Lower leg skin (tissue), 4 donors: ENCODE measurements around the gene EHMT1. TPM values are rescaled to one million over a fixed set of nuclear protein-coding genes. Genes with fewer than 3 reads are reported as not detected.
"Not testable (repeated sequence)": the region's sequence is repeated elsewhere in the genome, so short reads cannot be mapped to it uniquely, and the experiment has no call there.

Experiments
- DNase-seq, 2 donors: peaks; one replicate each; pipeline ENCODE4 v3.0.0-alpha.2; 2019; ENCODE audit warnings: low spot score in 2 of 2
- H3K4me3 ChIP-seq: fragments of 200-600 bp; sonication (generic); 2 replicates; pipeline ENCODE4 v1.5.1; 2017; ENCODE audit warnings: mild to moderate bottlenecking, low read depth; ENCODE audit not compliant: poor library complexity, severe bottlenecking
- POLR2A ChIP-seq, 2 donors: fragments of 450-650 bp; IDR thresholded peaks; one replicate each; pipeline ENCODE4 v1.6.1; 2016 to 2017; ENCODE audit warnings: antibody characterized with exemption in 2 of 2, mild to moderate bottlenecking in 1 of 2, moderate library complexity in 1 of 2
- WGBS, 2 donors: methylation state at CpG; one replicate each; pipeline ENCODE4 v1.1.5; 2018; 5-methylcytosine and 5-hydroxymethylcytosine counted together
- intact Hi-C: fragments of 100-400 bp; cut with DNase I; formaldehyde crosslinking; loops from one replicate; pipeline ENCODE4 v1.15.0; 2023; ENCODE audit warnings: low total_unique reads
- microRNA counts, 2 donors: library from miRNA; unstranded; fragments of <30 nt; microRNA quantifications; one replicate each; lab custom pipeline; 2016
- microRNA-seq, 2 donors: library from miRNA; unstranded; fragments of <30 nt; microRNA quantifications; one replicate each; pipeline ENCODE4, GENCODE V29; 2016; ENCODE audit warnings: borderline replicate concordance in 2 of 2, borderline number of aligned reads in 1 of 2
- total RNA-seq, 4 donors: library from RNA; depleted of rRNA; stranded (reverse); fragments of >200 nt; gene quantifications; one replicate each; pipeline ENCODE4 v1.1.0, GENCODE V29; 2016
- TF ChIP-seq, protein P1 (sequence below), 3 donors: fragments of 450-650 bp; IDR thresholded peaks; one replicate each; pipeline ENCODE4 v1.5.1; 2016; ENCODE audit warnings: antibody characterized with exemption in 3 of 3, mild to moderate bottlenecking in 3 of 3, moderate library complexity in 2 of 3

The EHMT1 gene
- total RNA-seq, 4 donors from 2014 or later, result 64.2 to 128 (median 73.2) TPM

- no peak for TF ChIP-seq POLR2A (IDR thresholded peaks at IDR 0.05)
- TF ChIP-seq, protein P1, sequence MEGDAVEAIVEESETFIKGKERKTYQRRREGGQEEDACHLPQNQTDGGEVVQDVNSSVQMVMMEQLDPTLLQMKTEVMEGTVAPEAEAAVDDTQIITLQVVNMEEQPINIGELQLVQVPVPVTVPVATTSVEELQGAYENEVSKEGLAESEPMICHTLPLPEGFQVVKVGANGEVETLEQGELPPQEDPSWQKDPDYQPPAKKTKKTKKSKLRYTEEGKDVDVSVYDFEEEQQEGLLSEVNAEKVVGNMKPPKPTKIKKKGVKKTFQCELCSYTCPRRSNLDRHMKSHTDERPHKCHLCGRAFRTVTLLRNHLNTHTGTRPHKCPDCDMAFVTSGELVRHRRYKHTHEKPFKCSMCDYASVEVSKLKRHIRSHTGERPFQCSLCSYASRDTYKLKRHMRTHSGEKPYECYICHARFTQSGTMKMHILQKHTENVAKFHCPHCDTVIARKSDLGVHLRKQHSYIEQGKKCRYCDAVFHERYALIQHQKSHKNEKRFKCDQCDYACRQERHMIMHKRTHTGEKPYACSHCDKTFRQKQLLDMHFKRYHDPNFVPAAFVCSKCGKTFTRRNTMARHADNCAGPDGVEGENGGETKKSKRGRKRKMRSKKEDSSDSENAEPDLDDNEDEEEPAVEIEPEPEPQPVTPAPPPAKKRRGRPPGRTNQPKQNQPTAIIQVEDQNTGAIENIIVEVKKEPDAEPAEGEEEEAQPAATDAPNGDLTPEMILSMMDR (IDR thresholded peaks at IDR 0.05), result no peak
- intact Hi-C loops, result no loop called here
- no peak overlapping the region for H3K4me3 ChIP-seq
- WGBS, 2 donors, result 74 to 79% methylated on average over 9 to 10 of the region's 10 CpGs
- DNase-seq, result peak in 1 of 2 donors; percentile 67
Measured at GRCh38 chr9:137880976-137881530, 262.2 kb downstream of the EHMT1 start.

DNA sequence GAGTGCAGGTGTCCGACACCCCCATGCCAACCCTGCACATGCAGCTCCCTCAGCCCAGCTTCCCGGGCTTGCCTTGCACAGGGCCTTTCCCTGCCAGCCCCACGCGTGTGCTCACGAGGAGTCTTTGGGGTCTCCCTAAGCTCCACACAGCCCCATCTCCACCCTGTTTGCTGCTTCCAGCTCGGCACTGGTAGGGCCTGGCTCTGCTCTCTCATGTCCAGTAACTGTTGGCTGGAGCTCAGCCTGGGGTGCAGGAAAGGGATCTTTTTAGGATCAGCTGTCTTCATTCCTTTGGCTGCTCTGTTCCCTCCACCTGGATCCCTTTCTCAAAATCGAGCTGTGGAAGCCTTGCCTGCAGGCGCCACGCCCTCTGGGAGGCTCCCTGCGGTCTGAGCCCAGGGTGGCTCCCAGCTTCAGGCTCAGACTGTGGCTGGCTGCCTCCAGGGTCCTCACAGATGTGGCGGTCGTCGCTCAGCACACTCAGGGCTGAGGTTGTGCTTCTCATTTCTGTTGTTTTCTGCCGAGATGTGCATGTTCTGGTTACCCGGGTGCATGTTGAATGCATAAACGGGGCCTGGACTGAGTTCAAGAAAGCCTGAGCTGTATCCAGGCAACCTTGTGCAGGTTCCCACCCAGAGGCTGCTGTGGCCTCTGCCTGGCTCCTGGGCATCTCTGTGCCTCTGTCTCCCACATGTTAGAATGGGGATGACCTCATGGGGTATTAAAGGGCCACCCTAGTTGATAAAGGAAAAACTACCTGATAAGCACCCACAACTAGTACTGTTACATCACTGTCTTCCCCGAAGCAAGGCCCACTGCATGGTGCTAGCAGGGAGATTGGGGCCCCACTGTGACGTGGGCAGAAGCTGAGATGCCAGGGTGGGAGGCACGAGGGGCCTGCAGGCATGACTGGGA, 263.0 kb downstream of the EHMT1 start:
- intact Hi-C loops, result no loop called here
- TF ChIP-seq, protein P1 (IDR thresholded peaks at IDR 0.05), result no peak
- no peak for TF ChIP-seq POLR2A (IDR thresholded peaks at IDR 0.05)
- peak in 1 of 2 donors; percentile 70 for DNase-seq
- no peak overlapping the region for H3K4me3 ChIP-seq
- WGBS, 2 donors, result 48 to 53% methylated on average over 19 of the region's 19 CpGs

DNA sequence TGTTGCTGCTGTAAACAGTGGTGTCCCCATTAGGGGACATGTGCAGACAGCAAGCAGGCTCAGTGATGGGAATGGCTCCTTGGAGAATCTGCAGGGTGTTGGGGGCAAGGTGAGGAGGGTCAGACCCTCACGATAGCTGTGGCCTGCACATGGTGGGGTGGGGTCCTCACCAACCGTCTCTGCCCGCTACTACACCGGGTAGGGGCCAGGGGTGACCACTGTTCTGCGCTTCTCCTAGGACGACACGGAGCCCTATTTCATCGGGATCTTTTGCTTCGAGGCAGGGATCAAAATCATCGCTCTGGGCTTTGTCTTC, 263.7 kb downstream of the EHMT1 start:
- intact Hi-C loops, result no loop called here
- DNase-seq, result no peak
- TF ChIP-seq, protein P1 (IDR thresholded peaks at IDR 0.05), result no peak
- TF ChIP-seq POLR2A (IDR thresholded peaks at IDR 0.05), result no peak
- no peak overlapping the region for H3K4me3 ChIP-seq
- 78 to 82% methylated on average over 10 of the region's 10 CpGs for WGBS, 2 donors

DNA sequence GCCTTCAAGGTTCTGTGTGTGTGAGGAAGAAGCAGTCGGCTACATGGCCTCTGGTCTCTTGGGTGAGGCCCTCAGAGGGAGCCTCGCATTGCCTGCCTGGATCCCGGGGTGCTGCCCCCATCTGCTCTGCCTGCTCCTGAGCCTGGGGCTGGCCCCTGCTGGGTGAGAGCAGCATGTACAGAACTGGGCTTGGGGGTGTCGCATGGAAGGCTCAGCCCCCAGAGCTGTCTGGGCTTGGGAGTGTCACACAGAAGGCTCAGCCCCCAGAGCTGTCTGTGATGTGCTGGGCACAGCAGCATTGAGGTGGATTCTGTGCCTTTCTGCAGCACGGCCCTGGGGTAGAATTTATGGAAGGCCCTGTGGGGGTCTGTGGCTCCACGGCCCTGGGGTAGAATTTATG, 265.2 kb downstream of the EHMT1 start:
- intact Hi-C loops, H3K4me3 ChIP-seq: not testable (repeated sequence)
- WGBS, 2 donors, result 100% methylated on average over 1 of the region's 6 CpGs; no CpG with 5 or more reads in 1 of the 2 donors
- DNase-seq, result peak in 1 of 2 donors; percentile 45

DNA sequence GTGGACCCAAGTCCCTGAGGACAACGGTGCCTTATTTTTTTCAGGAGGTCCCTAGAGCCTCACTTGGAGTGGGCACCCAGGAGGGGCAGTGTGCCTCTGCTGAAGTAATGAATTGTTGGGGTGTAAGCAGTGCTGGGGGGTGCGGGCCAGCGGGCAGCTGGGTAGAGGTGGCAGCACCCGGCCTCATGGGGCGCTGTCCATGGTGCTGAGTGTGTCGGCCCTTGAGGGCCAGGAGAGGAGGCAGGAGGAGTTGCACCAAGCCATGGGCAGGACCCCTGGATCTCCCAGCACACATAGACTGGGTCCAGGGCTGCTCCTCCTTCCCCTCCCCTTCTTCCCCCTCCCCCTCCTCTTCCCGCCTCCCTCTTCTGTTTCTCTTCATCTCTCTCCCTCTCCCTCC, 265.7 kb downstream of the EHMT1 start:
- peak in 1 of 2 donors; percentile 64 for DNase-seq
- H3K4me3 ChIP-seq, intact Hi-C loops: not testable (repeated sequence)
- WGBS, 2 donors, result 18 to 26% methylated on average over 4 to 6 of the region's 7 CpGs

GRCh38 chr9:137885121-137885520, 266.3 kb downstream of the EHMT1 start:
- WGBS, 2 donors, result 60% methylated on average over 1 of the region's 12 CpGs
- intact Hi-C loops, DNase-seq, H3K4me3 ChIP-seq: not testable (repeated sequence)

MicroRNAs within 50 kb of the gene (microRNA counts, 767-probe panel; counts per million panel counts)
- 0 to 358 counts per million in 2 donors for microRNA hsa-miR-602 (lab: Ali Mortazavi, UCI)

Small RNA genes within 50 kb of the gene (microRNA-seq; reads per million reads assigned to microRNA genes)
- 0 reads per million in 2 donors for gene MIR602

Other genes with a start within 250 kb of the EHMT1 start
- 10 to 100 TPM; 13.8 to 25.7 (median 17.7) TPM for gene EXD3, start 195.8 kb upstream of the EHMT1 start, total RNA-seq
- 1 to 10 TPM; 3.1 to 5.6 (median 4.4) TPM for gene NOXA1, start 195.6 kb upstream of the EHMT1 start, total RNA-seq
- not detected for gene ENTPD8, start 177.6 kb upstream of the EHMT1 start, total RNA-seq
- 10 to 100 TPM; 18.6 to 41.8 (median 24.3) TPM for gene NSMF, start 159.7 kb upstream of the EHMT1 start, total RNA-seq
- 10 to 100 TPM; 24.1 to 44.3 (median 28.2) TPM for gene PNPLA7, start 68.6 kb upstream of the EHMT1 start, total RNA-seq
- 10 to 100 TPM; 54.6 to 61.8 (median 58.5) TPM for gene MRPL41, start 67.1 kb upstream of the EHMT1 start, total RNA-seq
- 10 to 100 TPM; 27.5 to 46.0 (median 34.7) TPM for gene DPH7, start 40.1 kb upstream of the EHMT1 start, total RNA-seq
- gene ZMYND19, start 28.5 kb upstream of the EHMT1 start, total RNA-seq, result 10 to 100 TPM; 26.1 to 40.5 (median 38.1) TPM
- gene ARRDC1, start 13.3 kb upstream of the EHMT1 start, total RNA-seq, result 100 to 1,000 TPM in 2 of 4 donors, 10 to 100 TPM in 2; 69.4 to 161 (median 91.9) TPM